ENCODE measurements around the gene APC2. TPM values are rescaled to one million over a fixed set of nuclear protein-coding genes. Genes with fewer than 3 reads are reported as not detected.

The APC2 gene
- polyA plus RNA-seq, 1 donor from 2014 or later: 50.5 TPM

DNA sequence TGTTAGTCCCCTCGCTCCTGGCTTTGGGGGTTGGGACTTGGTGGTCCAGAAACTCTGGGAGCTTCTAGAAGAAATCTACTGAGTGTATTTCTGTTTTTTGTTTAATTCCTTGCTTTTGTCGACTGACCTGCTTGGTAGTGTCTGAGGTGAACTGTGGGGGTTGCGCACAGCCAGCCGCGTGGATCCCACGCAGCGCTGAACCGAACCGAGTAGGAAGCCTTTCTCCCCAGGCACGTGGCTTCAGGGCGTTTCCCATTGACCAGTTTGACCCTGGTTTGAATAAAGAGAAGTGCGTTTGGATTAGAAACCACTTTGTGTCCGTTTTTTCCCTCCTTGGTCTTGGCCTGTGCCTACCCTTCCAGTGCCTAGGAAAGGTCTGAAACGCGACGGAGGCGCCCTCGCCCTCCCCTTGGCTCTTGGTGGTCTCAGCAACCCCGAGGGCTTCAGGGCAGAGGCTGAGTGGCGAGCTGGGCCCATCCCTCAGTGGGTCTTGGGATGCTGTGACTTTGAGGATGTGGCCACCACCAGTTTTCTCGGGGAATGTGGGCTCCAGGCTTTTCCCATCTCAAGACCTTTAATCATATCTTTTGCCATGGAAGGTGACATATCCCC, 14.4 kb upstream of the APC2 start:
- Histone ChIP-seq H3K79me2 (replicated peaks; ENCODE audit: insufficient read depth, low read length) (peaks cover 14% of the 10 kb centered on the region), H4K20me1 (ENCODE audit: insufficient read depth) (peaks cover 4% of the 10 kb centered on the region), H3K4me3 (ENCODE audit: low read length) (no peak overlapping the region), H3K9me2 (ENCODE audit: insufficient read depth, low read length) (no peaks in the 10 kb centered on the region), H3K9me3 (ENCODE audit: low read length) (no peaks in the 10 kb centered on the region), H3K9ac (ENCODE audit: low read length) (no peak overlapping the region), H3K36me3 (ENCODE audit: insufficient read depth, low read length) (no peaks in the 10 kb centered on the region), H2AFZ (ENCODE audit: low read depth, low read length) (no peak overlapping the region), H3K27me3 (ENCODE audit: insufficient read depth, low read depth, low read length) (no peaks in the 10 kb centered on the region), H3K4me2 (ENCODE audit: low read length) (no peak overlapping the region), H3F3A (ENCODE audit: insufficient read depth, low read length, poor library complexity, severe bottlenecking) (peaks cover 4% of the 10 kb centered on the region), H3K27ac (ENCODE audit: low read length) (no peak overlapping the region)
- TF ChIP-seq, protein P1, sequence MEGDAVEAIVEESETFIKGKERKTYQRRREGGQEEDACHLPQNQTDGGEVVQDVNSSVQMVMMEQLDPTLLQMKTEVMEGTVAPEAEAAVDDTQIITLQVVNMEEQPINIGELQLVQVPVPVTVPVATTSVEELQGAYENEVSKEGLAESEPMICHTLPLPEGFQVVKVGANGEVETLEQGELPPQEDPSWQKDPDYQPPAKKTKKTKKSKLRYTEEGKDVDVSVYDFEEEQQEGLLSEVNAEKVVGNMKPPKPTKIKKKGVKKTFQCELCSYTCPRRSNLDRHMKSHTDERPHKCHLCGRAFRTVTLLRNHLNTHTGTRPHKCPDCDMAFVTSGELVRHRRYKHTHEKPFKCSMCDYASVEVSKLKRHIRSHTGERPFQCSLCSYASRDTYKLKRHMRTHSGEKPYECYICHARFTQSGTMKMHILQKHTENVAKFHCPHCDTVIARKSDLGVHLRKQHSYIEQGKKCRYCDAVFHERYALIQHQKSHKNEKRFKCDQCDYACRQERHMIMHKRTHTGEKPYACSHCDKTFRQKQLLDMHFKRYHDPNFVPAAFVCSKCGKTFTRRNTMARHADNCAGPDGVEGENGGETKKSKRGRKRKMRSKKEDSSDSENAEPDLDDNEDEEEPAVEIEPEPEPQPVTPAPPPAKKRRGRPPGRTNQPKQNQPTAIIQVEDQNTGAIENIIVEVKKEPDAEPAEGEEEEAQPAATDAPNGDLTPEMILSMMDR (IDR thresholded peaks at IDR 0.05; ENCODE audit: poor library complexity, severe bottlenecking): no peak
- TF ChIP-seq SMC3 (conservative IDR thresholded peaks at IDR 0.05; ENCODE audit: poor library complexity) (no peak), EZH2 (IDR thresholded peaks at IDR 0.05; ENCODE audit: borderline replicate concordance, insufficient read depth, low read length, poor library complexity, severe bottlenecking) (no peak)

DNA sequence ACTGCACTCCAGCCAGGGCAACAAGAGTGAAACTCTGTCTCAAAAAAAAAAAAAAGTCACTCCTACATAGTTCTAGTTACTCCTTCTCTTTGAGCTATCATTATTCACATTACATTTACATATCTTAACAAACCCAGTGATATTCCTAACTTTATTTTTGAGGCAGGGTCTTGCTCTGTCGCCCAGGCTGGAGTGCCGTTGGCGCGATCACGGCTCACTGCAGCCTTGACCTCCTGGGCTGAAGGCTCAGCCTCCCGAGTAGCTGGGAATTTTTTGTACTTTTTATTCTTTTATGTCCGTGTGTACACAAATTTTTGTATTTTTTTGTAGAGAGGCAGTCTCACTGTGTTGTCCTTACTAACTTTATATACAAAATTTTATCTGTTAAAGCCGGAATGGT, 12.3 kb upstream of the APC2 start:
- Histone ChIP-seq H3K9ac (ENCODE audit: low read length) (no peak overlapping the region), H3K4me3 (ENCODE audit: low read length) (no peak overlapping the region), H3K9me2 (ENCODE audit: insufficient read depth, low read length) (no peaks in the 10 kb centered on the region), H2AFZ (ENCODE audit: low read depth, low read length) (no peak overlapping the region), H4K20me1 (ENCODE audit: insufficient read depth) (peaks cover 4% of the 10 kb centered on the region), H3K27ac (ENCODE audit: low read length) (no peak overlapping the region), H3K27me3 (ENCODE audit: insufficient read depth, low read depth, low read length) (no peaks in the 10 kb centered on the region), H3K9me3 (ENCODE audit: low read length) (no peaks in the 10 kb centered on the region), H3K36me3 (ENCODE audit: insufficient read depth, low read length) (no peaks in the 10 kb centered on the region), H3K4me2 (ENCODE audit: low read length) (no peak overlapping the region), H3F3A (ENCODE audit: insufficient read depth, low read length, poor library complexity, severe bottlenecking) (peaks cover 4% of the 10 kb centered on the region), H3K79me2 (replicated peaks; ENCODE audit: insufficient read depth, low read length) (peaks cover 14% of the 10 kb centered on the region)
- TF ChIP-seq, protein P1 (IDR thresholded peaks at IDR 0.05; ENCODE audit: poor library complexity, severe bottlenecking): no peak
- TF ChIP-seq RAD21 (conservative IDR thresholded peaks at IDR 0.05) (no peak), POLR2AphosphoS5 (IDR thresholded peaks at IDR 0.05) (no peak), SMC3 (conservative IDR thresholded peaks at IDR 0.05; ENCODE audit: poor library complexity) (no peak), EP300 (conservative IDR thresholded peaks at IDR 0.05; ENCODE audit: poor library complexity, severe bottlenecking) (no peak), REST (IDR thresholded peaks at IDR 0.05; ENCODE audit: borderline replicate concordance) (no peak), TAF1 (IDR thresholded peaks at IDR 0.05; ENCODE audit: low read depth) (no peak)

All from neural cell (in vitro differentiated cells).